ENCODE measurements around the gene HYCC1.

The HYCC1 gene

GRCh38 chr7:23016345-23017253 lies 2.7 kb upstream of the HYCC1 start:
- no peak for DNase-seq (ENCODE audit: low read depth)

DNA sequence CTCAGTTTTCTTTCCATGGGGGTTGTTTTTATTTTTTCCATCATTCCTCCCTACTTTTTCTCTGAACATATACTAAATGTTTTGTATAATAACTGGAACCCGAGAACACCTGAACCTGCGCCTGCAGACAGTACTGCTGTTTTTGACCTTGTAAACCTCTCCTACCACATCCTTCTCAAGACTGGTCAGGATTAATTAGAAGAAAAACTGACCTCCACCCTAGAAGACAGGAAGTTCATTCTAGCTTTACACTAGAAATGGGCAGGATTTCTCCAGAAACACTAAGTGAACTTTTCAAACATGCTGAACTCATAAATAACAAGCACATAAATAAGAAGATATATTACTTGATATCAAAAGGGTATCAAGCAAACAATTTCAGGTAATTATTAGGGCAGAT lies 751 bp upstream of the HYCC1 start:
- no peak for DNase-seq (ENCODE audit: low read depth)

DNA sequence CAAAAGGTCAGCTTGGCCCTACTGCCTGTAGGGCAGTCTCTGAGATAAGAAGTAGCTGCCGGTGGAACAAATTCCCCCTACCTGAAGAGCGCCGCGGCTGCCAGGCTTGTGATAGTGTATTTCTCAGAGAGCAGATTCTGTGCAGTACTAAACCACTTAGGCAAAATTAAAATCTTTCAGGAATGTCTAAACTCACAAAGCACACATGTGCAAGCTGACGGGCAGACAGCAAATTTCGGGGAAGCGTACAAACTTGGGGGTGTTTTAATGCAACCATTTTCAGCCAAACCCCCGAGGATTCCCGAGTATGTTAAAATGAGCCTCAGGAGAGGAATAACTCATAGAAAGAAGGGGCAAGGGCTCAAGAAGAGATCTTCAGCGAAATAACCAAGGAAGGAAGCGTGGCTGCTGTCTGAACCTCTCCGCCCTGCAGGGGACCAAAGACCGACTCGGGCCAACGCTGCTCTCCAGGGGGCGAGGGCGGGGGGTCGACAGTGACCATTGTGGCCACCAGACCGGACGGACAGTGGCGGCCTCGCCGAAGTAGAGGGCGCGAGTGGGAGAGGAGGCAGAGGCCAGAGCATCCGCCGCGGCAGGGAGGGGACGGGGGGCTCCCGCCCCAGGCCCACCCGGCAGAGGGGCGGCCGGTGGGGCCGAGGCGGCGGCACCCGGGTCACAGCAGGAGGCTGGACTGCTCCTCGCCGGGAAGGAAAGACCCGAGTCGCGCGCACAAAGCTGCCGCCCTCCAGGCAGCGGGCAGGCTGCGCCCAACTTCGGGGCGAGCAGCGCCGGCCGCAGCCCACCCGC lies 819 bp downstream of the HYCC1 start:
- DNase-seq (ENCODE audit: low read depth): no peak

- no peak for DNase-seq (ENCODE audit: low read depth)
Measured at GRCh38 chr7:23012186-23012585, 1.7 kb downstream of the HYCC1 start.

- no peak for DNase-seq (ENCODE audit: low read depth)
Measured at GRCh38 chr7:23011222-23011924, 2.6 kb downstream of the HYCC1 start.

GRCh38 chr7:23009303-23009702 lies 4.6 kb downstream of the HYCC1 start:
- DNase-seq (ENCODE audit: low read depth): no peak

DNA sequence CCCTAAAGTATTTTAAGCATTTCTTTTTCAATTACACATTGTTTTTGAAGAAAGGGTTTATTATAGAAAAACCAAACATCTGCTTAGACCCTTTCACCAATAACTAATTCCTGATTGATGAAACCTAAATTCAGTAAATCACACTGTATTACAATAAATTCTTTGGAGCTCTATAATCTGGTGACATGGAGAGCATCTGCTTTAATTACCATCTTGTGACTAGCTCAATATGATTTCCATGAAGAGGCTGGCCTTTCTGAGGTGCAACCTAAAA lies 9.7 kb downstream of the HYCC1 start:
- no peak for DNase-seq (ENCODE audit: low read depth)

- no peak for DNase-seq (ENCODE audit: low read depth)
Measured at GRCh38 chr7:23003505-23004246, 10.3 kb downstream of the HYCC1 start.

GRCh38 chr7:23002698-23003097 lies 11.2 kb downstream of the HYCC1 start:
- DNase-seq (ENCODE audit: low read depth): no peak

- DNase-seq (ENCODE audit: low read depth): no peak
Measured at GRCh38 chr7:23001610-23002009, 12.3 kb downstream of the HYCC1 start.

- no peak for DNase-seq (ENCODE audit: low read depth)
Measured at GRCh38 chr7:23000597-23001360, 13.2 kb downstream of the HYCC1 start.

DNA sequence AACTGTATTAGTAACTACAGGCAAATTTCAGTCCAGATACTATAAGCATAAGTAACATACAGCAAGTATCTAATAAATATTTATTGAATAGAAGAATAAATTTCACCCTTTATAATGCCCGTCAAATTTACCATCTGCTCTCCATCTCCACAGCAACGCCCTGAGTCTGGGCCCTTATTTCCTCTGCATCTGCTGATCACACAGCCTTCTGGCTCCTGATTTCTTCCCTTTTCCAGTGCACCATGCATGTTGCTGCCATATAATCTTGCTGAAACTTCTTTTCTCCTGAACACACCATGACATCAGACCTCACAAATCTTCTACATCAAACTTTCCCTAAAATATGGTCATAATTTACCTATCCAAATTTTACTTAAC lies 15.4 kb downstream of the HYCC1 start:
- no peak for DNase-seq (ENCODE audit: low read depth)

GRCh38 chr7:22997871-22998518 lies 15.9 kb downstream of the HYCC1 start:
- no peak for DNase-seq (ENCODE audit: low read depth)

GRCh38 chr7:22996470-22996869 lies 17.5 kb downstream of the HYCC1 start:
- DNase-seq (ENCODE audit: low read depth): no peak

DNA sequence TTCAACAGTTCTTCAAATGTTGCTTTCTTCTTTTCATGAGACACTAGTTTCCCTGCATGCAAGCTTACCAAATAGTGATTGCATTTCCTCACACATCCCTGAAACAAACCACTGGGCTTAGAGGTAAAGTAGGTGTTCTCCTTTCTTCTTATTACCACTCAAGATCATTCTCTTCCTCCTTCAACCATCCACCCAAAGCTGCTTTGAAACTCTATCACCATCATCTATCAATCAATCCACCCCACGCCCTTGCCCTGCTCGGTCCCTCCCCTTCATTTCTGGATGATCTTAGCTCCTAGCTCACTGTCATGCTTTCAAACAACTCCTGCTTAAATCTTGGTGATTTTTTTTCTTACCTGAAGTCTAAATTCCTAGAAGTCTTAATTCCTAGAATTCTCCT lies 18.9 kb downstream of the HYCC1 start:
- no peak for DNase-seq (ENCODE audit: low read depth)

DNA sequence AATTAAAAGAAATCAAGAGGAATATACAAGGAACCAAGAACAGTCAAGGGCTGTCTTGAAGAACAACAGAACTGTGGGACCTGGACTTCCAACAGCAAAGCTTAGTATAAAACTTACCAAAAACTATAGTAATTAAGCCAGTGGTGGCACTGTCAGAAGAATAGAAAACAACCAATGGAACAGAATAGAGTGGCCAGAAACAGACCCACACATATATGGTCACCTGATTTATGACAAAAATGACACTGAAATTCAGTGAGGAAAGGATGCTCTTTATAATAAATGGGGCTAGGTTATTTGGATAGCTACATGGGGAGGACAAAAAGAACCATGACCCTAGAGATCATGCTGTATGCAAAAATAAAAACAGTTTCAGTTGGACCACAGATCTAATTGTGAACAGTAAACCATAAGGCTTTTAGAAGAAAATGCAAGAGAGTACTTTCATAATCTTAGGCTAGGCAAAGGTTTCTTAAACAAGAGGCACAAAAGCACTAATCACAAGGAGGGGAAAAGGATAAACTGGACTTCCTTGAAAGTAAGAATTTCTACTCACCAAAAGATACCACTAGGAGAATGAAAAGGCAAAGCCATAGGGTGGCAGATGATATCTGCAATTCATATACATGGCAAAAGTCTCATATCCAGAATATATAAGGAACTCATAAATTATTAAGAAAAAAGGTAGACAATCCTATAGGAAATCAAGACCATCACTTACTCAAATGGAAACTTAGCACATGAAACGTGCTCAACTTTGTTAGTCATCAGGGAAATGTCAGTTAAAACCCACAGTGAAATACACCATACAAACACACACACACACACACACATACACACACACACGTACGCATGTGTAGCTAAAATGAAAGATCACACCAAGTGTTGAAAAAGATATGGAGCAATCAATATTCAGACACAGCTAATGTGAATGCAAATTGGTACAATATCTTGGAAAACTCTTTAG lies 20.8 kb downstream of the HYCC1 start:
- DNase-seq (ENCODE audit: low read depth): no peak

DNA sequence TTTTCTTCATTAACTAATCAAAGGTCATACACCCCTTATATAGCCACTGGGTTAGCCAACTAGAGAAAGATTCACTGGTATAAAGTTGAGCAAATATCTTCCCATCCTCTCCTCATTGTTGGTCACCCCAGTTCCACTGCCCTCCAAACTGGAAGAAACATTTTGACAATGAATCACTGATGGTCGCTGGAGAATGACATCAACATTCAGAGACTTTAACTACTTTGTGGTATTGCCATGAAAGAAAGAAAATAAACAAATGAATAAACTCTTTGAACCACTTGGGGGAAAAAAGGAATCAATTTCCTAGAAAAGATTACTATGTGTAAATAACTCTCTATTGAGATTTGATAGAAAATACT lies 23.4 kb downstream of the HYCC1 start:
- no peak for DNase-seq (ENCODE audit: low read depth)

GRCh38 chr7:22989643-22990587 lies 24.0 kb downstream of the HYCC1 start:
- DNase-seq (ENCODE audit: low read depth): no peak

DNA sequence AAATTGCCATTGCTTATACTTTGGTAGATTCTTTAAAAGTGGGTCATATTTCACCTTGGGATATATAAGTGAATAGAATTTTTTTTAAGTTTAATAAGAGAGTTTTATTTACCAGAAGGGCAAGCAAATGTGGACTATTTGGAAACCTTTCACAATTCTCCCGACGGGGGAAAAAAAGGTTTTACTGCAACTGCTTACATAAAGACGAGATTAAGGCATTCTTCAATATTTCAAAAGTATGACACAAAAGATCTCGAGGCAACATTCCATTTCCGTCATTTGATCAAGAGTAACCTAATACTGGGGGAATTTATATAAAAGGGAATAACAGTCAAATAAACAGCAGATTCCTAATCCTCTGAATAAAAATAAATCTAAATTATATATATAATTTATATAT lies 28.5 kb downstream of the HYCC1 start:
- no peak for DNase-seq (ENCODE audit: low read depth)
